NCI-H1436 (cell line): ENCODE data around the gene NAA38.

Experiments
- DNase-seq: peaks from one replicate; lab custom pipeline; 2025; lab: John Stamatoyannopoulos, UW

NAA38 gene

DNA sequence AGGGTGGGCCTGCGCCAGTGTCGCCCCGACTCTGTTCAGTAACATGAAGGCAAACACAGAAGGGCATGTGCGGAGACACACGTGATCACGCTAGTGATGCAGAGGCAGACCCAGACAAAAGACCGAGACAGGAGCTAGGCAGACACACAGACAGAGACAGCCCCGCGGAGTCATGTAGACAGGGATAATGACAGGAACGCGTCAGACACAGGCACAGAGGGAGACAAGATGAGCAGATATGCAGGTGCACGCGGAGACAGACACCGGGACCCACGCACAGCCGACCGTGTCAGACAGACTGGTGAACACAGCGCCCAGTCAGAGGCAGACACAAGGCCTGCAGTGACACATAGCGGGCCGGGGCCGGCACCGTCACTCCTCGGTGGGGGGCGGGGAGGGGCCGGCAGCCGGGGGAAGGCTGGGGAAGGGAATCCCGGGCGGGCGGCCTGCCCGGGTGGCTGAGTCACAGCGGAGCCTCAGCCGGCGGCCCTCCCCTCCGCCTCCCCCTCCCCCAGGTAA is 15.9 kb downstream of the NAA38 start:
- DNase-seq: peak; percentile 43

DNA sequence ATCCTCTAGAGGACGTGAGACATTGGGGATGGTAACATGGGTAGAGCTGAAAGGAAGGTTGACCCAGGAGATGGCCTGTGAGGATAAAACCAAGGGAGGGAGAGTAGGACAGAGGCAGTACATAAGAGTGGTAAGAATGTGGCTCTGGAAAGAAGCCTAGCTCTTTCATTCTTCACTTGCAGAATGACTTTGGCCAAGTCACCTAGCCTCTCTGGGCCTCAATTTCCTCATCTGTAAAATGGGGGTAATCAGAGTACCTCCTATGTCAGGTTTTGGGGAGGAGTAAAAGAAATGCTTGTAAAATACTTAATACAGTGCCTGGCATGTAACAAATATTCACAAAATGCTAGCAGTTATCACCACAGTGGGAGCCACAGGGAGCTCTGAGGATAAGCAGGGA is 16.5 kb downstream of the NAA38 start:
- no peak for DNase-seq

DNA sequence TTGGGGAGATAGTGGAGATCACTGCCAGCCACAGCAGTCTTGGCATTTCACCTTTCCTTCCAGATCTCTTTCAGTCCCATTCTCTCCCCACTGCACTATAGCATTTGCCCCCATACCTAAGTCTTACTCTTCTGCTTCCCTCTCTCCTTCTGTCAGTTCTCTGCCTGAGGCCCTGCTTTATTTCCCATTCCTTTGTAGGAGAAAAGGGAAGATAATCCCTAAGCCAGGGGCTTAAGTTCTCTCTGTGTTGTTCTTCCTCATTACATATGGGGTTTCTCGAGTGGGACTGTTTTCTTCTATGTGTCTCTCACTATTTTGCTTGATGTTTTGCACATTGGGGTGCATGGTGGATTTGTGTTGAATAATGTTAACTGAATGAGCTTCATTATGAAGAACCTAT is 16.9 kb downstream of the NAA38 start:
- DNase-seq: no peak

DNA sequence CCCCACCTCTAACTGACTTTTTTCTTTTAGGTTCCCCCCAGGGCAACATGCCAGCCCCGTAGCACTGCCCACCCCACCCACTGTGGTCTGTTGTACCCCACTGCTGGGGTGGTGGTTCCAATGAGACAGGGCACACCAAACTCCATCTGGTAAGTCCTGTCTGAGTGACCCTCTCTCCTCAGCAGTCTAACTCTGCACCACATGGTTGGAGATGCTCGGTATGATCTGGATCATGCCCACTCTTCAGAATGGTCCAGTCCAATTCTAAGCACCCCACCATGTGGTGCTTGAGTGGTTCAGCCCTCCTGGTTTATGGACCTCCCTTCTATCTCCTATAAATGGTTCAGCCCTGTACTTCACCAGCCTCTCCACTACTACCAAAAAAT is 17.5 kb downstream of the NAA38 start:
- peak; percentile 15 for DNase-seq

DNA sequence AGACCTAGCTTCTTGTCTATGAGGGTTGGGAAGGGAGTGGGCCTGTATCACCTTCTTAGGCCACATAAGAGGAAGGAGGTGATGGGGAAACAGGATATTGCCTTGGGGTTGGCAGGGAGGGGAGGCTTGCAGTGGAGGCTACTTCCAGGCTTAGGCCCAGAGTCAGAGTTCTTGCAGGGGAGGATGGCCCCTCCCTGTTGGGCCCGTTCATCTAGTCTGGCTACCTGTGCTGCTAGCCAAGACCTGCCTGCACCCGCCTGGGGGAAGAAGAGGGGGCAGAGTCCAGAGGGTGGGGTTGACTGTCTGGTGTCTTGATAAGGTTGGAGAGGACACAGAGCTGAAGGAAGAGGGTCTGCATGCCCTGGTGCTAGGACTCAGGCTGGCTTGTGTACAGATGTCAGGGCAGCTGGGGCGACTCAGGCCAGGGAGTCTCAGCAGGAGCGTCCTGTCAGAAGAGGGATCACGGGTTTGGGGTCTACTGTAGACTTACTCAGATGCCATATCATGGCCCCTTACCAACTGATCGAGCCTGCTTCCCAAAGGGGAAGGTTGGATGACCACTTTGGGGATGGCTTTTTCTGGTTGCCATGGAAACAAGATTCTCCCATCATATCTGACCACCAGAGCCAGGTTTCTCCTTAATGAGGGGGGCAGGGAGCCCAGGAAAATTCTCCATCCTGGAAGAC is 18.0 kb downstream of the NAA38 start:
- DNase-seq: no peak

DNA sequence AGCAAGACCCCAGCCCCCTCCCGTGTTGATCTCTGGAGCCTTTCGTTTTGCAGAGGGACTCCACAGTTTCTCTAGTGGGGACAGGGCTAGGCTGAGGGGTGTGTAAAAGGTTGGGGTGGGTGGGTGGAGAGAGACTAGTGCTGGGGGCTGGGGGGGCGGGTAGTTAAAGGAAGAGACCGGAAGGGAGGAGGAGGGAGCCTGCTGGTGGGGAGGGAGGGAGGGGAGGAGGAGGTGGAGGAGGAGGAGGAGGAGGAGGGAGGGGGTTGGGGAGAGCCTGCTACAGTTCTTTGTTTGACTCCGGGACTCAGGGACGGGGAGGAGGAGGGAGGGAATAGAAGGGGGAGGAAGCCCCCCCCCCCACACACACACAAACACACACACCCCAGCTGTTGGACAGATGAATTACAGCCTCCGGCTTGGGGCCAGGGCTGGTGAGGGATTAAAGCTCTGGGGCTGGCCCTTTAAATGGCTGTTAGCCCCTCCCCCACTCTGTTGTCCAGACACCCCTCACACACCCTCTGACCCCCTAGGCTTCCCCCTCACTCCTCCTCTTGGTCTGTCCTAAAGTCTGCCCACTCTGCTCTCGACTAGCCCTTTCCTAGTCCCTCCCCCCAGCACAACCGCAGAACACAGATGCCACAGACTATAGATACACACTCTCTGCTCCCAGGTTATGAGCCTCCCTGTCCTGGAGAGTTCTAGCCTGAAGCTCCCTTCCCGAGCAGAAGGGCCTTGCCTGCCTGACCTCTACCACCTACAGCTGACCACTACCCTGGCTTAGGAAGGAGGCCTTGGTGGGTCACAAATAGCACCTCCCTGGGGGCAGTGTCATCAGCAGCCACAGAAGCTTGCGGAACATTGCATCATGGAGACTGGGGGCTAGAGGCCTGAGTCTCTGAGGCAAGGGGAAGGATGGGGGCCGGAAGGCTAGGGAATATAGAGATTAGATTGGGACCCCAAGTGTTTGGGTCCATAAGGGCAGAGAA is 19.0 kb downstream of the NAA38 start:
- peak; percentile 57 for DNase-seq

DNA sequence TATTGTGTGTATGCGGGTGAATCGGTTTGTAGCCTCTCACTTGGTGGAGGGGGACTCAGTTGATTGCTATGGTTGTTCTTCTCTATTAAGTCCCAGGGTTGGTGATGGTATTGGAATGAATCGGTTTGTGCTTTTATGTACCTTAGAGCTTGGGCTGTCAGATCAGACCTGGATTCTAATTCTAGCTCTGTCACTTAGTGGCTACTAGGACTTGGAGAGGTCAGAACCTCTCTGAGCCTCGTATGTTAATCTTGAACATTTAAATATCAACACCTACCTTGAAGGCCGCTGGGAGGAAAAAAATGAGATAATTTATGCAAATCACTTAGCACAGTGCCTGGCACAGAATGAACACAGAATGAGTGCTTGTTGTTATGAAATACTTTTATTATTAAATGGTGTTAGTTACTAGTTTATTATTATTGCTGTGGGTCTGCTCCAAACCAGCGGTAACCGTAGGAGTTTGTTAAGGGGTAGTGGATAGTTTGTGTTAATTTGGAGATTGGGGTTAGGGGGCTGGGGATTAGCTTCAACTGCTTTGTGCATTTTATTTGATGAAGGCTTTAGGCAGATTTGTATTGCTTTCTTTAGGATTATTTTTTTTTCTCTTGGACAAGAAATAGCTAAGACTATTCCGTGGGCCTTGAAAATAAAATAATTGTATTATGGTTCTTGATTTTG is 19.8 kb downstream of the NAA38 start:
- DNase-seq: peak; percentile 9

DNA sequence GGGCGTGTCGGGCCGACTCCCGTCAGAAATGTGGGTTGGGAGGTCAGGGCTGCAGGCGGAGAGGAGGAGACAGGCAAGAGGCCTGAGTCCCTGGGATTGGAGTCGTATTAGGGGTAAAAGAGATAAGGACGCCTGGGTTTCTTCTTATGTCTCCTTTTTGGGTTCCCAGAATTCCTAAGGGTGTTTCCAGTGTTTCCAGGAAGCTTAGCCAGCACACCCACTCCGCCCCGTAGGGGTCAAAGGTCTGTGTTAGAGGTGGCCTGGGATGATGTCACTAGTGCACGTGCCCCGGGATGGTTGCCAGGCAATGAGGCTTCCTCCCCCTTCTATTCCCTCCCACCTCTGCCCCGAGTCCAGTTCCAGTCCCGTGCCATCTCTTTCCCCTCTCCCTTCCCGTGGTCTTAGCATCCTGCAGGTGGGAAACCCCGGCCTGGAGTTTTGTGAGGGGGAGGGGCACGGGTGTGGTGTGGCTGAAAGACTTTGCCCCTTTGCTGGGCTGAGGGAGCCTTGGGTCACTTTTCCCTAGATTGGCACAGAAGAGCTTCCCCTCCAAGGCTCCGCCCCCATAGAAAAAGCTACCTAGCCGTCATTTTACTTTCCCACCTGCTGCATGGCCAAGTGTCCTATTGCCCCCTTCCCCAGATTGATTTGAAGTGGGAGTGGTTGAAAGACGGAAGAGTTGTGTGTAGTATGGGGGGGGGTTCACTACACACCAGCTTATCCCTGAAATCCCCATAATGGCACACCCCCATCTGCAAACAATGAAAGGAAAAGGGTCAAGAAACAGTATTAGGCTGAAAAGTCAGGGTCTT is 20.6 kb downstream of the NAA38 start:
- DNase-seq: peak; percentile 95

DNA sequence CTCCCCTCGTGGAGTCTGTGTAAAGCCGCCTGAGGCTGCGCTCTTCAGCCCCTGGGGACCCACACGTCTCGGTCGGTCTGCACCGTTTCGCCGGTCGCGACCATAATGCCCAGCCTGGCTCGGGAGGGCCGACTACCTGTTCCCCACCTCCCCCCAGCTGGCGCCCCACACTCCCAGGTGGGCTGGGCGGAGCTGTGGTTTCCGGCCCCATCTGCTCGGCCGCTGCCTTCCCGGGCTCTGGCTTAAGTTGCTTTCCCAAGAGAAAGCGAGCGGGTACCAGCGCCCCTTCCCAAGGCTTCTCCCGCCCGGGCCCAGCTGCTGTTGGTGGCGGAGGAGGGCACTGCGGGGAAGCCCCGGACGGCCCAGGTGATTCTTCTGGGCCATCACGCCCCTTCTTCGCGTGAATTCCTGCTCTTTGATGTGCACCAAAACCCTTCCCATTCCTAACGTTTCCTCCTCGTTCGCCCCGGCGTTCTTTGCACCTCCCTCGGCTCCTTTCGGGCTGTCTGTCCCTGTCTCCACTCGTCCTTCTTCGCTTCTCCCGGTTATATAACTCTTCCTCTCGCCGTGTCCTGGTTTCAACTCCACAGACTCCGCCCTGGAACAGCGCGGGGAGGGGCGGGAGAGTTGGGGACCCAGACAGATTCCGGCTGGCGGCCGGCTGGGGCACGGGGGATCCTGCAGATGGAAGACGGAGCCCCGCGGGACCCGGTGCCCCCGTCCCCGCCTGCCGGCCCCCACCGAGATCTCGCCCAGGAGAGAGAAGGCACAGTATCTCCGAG is 21.4 kb downstream of the NAA38 start:
- DNase-seq: peak; percentile 53

DNA sequence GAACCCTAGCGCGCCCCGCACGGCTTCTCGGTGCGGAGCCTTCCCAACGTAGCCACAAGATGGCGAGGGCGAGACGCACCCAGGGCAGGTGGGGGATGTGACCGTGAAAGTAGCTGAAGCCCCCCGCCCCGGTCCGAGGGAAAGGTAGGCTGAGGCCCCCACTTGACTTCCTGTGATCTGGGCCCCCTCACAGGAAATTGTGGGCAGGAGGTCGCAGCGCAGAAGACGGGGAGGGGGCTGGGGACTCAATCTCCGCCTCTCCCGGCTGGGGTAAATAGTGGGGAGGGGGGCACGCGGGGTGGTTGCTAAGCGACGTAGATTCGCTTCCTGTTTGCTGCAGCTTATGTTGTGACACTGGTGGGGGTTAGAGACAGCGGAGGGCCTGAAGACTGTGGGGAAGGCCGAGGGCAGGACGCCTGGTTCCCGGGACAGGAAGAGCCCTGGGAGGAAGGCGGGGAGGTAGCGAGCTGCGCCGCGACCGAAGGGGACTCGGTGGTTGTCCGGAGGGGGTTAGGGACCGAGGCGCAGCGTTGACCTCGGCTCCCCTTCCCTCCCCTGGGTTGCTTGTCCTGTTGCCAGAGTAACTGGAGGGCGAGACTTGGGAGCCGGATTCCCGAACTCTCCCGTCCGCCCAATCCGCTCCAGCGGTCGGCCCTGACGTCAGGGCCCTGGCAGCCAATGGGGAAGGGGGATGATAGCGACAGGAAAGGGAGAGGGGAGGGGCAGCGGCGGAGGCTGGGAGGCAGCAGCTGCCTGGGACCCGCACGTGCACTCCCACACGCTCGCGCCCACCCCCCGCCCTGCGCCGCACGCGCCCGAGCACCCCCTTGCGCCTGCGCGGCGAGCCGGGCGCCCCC is 22.2 kb downstream of the NAA38 start:
- peak; percentile 98 for DNase-seq

DNA sequence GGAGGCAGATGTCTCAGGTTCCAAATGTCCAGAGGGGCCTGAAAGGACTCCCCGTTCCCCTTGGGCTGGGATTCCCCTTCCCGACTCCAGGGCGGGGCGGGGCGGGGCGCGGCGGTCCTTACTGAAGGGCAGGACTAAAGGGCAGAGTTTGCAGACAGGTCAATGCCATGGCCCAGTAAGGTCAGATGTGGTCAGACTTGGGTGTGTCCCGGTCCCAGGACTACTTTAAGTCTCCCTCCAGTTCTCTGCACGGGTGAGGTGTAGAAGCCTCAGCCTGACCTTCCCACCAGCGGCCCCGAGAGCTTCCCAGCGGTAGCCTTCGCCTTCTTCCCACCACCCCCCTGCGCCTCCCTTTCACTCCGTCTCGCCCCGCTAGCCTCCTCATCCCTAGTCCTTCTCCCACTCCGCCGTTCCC is 22.8 kb downstream of the NAA38 start:
- DNase-seq: no peak

DNA sequence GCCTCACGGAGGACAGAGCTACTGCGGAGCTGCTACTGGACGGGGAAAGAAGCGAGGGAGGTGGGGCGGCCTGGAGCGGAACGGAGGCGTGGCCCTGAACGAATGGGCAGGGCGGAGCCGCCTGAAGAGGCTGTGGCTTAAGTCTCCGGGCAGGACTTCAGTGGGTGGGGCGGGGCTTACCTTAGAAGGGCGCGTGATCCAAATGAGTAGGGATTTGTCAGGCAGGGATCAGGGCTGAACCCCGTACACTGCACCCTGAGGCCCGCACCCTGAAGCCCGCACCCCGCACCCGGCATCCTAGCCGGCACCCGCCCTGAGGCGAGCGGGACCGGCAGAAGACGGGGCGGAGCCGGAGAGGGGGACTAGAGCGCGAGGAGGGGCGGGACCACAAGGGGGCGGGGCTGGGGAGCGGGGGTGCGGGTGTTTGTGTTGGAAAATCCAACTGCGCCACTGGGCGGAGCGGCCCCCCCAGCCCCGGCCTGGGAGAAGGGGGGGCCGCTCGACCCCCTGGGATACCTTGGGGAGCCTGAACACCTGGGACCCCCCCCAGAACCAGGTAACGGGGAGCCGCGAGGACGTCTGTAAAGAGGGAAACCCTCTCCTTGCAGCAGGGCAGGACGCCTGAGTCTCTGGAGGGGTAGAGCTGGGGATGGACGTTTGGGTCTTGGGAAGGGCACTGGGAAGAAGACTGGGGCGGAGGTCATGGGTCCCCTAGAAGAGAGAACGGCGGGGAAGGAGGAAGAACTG is 23.4 kb downstream of the NAA38 start, which contains the start of gene KDM6B:
Gene KDM6B, plus strand, starts transcription at position 423 of the 747 bp plus-strand sequence. CDS start 11,338 bp downstream, outside the sequence.
- DNase-seq: peak; percentile 89

DNA sequence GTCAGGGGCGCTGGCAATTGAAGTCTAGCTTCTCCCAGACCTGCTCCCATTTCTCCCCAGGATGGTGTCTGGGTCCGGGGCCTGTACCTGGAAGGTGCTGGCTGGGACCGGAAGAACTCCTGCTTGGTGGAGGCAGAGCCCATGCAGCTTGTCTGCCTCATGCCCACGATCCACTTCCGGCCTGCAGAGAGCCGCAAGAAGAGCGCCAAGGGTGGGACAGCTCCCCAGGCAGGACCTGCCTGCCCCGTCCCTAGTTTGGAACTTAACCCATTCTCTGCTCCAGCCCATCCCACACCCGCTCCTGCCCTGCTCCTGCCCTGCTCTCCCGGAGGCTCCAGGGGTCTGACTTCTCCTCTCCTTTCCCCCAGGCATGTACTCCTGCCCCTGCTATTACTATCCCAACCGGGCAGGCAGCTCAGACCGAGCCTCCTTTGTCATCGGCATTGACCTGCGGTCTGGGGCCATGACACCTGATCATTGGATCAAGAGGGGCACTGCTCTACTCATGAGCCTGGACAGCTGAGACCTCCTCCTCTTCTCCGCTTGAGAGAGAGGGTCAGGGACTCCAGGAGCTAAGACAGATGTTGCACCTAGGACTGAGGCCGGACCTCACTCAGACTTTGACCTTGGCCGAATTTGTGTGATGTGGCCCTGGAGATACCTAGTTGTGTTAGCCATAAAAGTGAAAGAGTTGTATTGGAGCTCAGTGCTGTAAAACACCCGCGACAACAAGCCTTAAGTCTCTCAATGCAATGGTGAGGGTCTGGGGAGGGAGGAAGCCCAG is 24.2 kb downstream of the NAA38 start:
- DNase-seq: no peak

DNA sequence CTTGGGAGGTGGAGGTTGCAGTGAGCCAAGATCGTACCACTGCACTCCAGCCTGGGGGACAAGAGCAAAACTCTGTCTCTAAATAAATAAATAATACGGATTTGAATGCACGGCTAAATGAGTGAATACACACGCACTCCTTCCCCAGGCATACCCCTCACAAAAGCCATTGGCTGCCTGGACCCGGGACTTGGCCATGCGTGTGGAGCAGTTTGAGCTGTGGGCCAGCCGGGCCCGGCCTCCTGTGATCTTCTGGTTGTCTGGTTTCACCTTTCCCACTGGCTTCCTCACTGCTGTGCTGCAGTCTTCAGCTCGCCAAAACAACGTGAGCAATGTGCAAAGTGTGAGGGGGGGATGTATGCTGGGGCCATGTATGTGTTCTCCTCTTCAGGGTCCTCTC is 24.9 kb downstream of the NAA38 start:
- no peak for DNase-seq

DNA sequence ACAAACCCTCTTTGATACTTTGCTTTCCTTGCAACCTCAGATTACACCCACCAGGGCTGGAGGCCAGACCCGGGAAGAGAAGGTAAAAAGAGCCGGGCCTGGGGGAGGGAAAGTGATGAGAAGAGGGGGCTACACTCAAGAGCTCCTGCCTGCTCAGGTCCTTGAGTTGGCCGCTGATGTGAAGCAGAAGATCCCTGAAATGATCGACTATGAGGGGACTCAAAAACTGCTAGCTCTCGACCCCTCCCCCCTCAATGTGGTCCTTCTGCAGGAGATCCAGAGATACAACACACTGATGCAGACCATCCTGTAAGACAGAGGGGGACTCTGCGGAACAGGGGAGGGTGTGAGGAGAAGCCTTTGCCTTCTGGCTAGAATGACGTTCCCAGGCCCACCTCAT is 26.1 kb downstream of the NAA38 start:
- DNase-seq: no peak

DNA sequence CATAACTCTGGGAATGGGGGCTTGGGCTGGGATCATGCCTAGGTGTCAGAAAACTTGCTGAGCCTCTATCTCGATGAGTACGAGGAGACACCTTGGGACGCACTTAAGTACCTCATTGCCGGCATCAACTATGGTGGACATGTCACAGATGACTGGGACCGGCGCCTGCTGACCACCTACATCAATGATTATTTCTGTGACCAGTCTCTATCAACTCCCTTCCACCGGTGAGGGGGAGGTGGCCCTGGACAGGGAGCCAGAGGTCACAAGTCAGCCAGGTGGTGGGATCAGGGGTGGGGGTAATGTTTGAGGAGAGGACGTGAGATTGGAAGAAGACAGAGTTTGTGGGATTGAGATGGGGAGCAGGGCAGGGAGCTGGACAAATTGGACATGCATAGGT is 26.7 kb downstream of the NAA38 start:
- DNase-seq: no peak

DNA sequence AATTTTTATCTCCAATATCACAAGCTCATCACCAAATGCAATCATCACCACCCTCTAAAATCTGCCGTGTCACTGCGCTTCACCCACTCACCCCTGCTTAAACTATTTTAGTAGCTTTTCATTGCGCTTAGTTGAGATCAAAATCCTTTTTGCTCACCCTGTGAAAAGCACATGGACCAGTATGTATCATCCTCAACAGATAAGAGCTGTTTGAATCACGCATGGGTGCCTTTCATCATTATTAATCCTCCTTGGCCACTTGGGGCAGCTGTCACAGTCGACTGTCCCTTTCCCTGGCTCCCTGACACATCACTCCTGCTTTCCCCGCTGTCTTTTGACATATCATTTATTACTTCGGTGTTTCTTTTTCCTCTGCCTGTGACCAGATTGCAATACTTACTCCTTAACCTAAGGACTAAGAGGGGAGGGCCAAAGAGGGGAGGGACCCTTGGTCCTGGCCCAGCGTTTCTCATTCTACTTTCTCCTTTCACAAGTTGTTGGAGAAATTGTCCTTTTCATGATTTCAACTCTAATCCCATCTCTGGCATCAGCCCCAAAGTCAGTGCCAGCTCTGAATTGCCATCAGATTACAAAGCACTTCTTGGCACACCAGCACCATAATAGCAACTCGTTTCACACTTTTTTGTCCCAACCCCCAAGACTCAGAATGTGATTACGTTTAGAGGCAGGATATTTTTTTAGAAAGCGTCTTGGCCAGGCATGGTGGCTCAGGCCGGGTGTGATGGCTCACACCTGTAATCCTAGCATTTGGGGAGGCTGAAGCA is 32.0 kb downstream of the NAA38 start:
- DNase-seq: no peak
